Activated CD8-positive, alpha-beta memory T cell treated with anti-CD3 and anti-CD28 coated beads for 4 hours (primary cell): ENCODE data around the gene RASA3.
"Not testable (repeated sequence)": the region's sequence is repeated elsewhere in the genome, so short reads cannot be mapped to it uniquely, and the experiment has no call there.

ENCODE experiments used
- DNase-seq, 2 donors: peaks; one replicate each; pipeline ENCODE4 v3.0.0-alpha.2; 2020; ENCODE audit warnings: low read depth in 2 of 2

Gene RASA3

DNA sequence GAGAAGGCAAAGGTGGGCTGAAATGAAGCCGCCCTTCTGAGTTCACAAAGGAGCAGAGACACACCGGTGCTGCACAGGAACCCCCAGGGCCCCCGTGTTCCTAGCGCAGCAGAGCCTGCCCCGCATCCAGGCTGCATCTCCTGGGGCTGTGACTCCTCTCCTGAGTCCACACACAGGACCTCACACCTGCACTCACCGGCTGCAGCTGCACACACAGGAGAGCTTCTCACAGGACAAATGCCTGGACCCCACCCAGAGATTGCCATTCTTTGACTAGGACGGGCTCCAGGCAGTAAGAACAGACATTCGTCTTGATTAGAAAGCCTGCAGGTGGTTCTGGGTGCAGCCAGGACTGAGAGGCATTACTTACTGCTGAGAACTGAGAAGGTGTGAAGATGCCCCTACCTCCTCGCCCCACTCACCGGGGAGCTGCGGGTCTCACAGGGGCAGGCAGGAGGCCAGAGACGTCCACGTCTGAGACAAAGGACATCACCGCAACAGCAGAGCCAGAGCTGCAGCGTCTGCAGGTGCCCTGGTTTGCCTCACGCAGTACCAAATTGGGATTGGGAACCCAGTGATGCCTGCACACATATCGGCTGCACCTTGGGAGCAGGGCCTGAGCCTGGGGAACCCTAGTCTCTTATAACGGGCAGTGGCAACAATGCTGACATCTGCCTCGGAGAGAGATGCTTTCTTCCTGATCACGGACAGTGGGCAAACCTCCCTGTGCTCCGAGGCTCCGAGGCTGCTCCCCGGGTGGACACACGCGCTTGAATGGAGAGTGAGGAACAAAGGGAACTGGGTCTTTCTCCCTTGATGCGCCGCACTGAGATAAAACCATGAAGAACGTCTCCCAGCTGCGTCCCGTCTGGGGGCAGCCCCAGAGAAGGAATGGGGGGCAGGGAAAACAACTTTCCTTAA lies 50.4 kb downstream of the RASA3 start:
- no peak for DNase-seq

DNA sequence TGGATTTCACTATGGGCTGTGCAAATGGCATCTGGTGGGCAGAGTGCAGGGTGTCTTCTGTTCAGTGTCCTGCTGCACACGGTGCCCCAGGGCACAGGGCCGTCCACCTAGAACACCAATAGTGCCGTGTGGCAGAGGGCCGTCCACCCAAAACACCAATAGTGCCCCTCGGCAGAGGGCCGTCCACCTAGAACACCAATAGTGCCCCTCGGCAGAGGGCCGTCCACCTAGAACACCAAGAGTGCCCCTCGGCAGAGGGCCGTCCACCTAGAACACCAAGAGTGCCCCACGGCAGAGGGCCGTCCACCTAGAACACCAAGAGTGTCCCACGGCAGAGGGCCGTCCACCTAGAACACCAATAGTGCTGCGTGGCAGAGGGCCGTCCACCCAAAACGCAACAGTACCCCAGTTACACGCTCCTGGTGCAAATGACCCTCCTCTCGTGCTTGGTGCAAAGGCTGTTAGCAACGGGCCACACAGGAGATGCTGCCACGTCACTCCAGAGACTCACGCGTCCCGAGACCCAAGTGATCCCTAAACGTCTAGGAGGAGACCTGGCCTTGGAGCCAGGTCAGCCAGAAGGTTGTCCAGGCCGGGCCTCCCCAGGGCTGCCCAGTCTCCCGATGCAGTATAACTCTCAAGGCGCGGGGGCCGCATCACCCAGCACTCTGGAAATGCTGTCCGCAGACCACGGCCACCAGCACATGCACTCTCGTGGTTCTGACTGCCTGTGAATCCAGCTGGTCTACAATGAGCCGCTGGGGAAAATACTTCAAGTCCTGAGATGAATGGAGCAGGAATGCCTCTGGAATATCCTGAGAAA lies 51.5 kb downstream of the RASA3 start:
- DNase-seq = no peak

- no peak for DNase-seq
These were observed 52.6 kb downstream of the RASA3 start for GRCh38 chr13:114079601-114080536.

DNA sequence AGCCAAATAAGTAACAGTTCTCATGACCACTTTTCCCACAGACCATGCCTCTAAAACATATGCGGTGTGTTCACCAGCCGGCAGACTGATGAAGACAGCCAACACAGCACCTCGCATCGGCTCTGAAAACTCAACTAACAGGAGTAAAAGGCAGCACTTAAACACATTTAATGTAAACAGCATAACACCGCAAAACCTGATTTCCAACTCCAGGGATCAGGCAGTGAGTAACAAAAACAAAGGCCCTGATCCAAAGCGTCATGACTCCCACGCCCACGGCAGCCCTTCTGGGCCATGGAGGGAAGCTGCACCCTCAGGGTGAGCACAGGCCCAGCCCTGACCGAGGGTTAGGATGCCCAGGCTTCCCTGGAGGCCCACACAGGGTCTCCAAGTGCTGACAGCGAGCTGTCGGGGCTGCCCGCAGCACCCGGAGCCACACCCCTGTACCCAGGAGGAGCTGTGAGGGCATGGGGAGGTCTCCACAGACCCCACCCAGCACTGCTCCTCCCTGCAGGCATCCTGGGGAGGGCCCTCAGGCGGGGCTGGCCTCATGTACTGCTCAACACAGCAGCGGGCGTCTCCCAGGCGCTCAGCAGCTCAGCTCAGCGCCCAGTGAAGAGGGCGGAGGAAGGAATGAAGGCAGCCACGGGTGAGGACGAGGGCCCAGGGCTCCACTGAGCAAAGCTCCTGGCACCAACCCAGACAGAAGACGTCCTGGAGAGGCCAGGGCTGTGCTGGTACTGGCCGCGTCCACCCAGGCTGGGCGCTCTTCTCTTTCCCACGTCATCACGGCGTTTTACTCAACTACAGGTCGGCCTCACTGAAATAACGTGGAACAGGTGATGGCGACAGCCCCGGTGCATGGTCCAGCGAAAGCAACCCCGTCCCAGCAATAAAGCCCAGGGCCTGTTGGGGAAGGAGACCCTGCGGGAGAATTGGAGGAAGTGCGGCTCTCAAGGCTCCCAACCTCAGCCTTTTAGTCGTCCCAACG lies 53.7 kb downstream of the RASA3 start:
- no peak for DNase-seq

DNA sequence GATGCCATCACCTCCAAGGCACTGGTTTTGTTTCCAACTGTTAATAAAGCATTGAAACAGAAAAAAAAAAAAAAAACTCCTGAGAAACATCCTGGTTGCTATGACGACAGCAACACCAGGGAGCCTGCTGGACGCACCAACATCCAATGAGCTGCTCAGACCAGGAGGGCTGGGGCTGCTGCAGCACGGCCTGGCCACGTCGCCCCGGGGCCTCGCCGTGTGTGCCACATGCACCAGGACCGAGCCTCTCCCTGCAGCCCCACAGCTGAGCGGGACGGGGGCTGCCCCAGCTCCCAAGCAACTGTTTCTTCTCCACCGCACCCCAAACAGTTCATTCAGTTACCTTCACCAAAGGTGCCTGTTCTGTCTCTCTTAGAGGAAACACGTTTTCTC lies 54.5 kb downstream of the RASA3 start:
- no peak for DNase-seq

- DNase-seq = no peak
These were observed 55.1 kb downstream of the RASA3 start for GRCh38 chr13:114077099-114077932.

DNA sequence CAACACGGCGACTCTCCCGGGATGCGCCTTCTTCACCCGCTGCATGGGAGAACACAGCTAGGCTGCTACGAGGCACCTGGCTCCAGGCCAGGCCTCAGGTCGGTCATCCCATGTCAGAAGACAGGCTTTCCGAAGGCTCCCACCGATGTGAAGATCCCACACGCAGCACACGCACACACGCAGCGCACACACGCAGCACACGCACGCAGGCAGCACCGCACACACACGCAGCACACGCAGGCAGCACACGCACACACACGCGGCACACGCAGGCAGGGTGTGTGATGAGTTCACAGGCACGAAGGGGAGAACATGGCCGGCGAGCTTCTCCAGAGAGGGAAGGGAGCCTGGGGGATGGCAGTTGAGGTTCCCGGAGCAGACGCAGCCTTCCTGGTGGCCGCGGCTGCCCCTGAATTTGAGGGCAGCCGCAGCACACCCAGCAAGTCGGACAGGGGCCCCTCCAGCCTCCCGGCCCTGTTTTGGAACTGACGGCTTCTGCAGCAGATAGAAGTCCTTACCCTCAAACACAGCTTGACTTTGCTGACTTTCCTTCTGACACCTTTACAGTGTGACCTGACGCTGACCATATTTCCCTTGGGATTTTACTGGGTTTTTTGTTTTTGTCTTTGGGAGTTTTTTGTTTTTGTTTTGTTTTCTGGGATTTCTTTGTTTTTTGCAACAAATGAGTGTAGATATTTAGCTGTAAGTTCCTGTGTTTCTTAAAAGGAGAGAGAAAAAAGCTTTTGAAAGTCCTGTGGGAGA lies 55.9 kb downstream of the RASA3 start:
- no peak for DNase-seq

GRCh38 chr13:114075811-114076210 lies 56.6 kb downstream of the RASA3 start:
- DNase-seq = not testable (repeated sequence)

DNA sequence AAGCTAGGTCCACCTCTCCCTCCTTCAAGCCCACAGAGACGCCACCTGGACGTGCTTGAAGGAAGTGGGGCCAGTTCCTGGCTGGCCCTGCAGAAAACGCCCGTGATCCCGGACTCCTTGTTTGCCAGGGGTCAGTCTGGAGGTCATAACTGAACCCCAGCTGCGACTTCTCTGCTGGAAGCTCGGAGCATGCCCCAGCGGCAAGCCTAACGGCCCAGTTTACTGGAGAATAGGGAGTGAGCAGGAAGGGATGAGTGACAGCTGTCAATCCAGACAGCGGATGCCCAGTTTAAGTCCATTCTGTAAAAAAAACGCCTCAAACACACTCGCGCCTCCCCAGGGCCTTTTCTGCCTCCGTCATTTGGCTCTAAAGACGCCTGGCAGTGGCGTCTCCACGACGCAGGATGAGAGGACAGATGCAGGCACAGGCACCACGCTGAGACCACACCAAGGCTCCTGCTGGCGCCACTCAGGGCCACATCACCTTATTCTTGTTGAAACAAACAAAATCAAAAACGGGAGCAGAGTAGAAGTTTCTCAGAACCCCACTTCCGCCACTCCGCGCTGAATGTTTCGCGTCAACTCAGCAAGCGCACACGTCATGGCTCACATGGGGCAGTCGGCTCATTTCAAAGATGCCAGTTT lies 57.6 kb downstream of the RASA3 start:
- DNase-seq = no peak

GRCh38 chr13:114073881-114074612 lies 58.4 kb downstream of the RASA3 start:
- no peak for DNase-seq

GRCh38 chr13:114072421-114072820 lies 60.0 kb downstream of the RASA3 start:
- no peak for DNase-seq

- DNase-seq = no peak
These were observed 60.4 kb downstream of the RASA3 start for GRCh38 chr13:114071991-114072390.

- DNase-seq = no peak
These were observed 61.0 kb downstream of the RASA3 start for GRCh38 chr13:114071410-114071809.

- no peak for DNase-seq
These were observed 62.2 kb downstream of the RASA3 start for GRCh38 chr13:114070098-114070799.

- no peak for DNase-seq
These were observed 62.9 kb downstream of the RASA3 start for GRCh38 chr13:114069376-114070097.

- no peak for DNase-seq
These were observed 63.6 kb downstream of the RASA3 start for GRCh38 chr13:114068656-114069318.
